HG03064 (cell line): ENCODE results near the gene NAGS.
"Not testable (repeated sequence)": the region's sequence is repeated elsewhere in the genome, so short reads cannot be mapped to it uniquely, and the experiment has no call there.

Experiments
- ATAC-seq: cut with Tn5 transposase; IDR thresholded peaks from one replicate; pipeline ENCODE4 v1.9.1; 2021; ENCODE audit warnings: low read depth; ENCODE audit not compliant: unreplicated experiment

The NAGS gene

GRCh38 chr17:44037471-44037870, 33.0 kb downstream of the NAGS start:
- ATAC-seq: no peak

- no peak for ATAC-seq
Measured at GRCh38 chr17:44038604-44039011, 34.2 kb downstream of the NAGS start.

- no peak for ATAC-seq
Measured at GRCh38 chr17:44039829-44040635, 35.6 kb downstream of the NAGS start.

- no peak for ATAC-seq
Measured at GRCh38 chr17:44043272-44043696, 38.9 kb downstream of the NAGS start.

- no peak for ATAC-seq
Measured at GRCh38 chr17:44044071-44044470, 39.6 kb downstream of the NAGS start.

- no peak for ATAC-seq
Measured at GRCh38 chr17:44045486-44045885, 41.1 kb downstream of the NAGS start.

- not testable (repeated sequence) for ATAC-seq
Measured at GRCh38 chr17:44046893-44047292, 42.5 kb downstream of the NAGS start.

GRCh38 chr17:44049294-44050060, 45.1 kb downstream of the NAGS start:
- no peak for ATAC-seq

GRCh38 chr17:44053125-44053872, 48.9 kb downstream of the NAGS start:
- no peak for ATAC-seq
